GM12878 (cell line): ENCODE measurements around the gene PTEN. TPM values are rescaled to one million over a fixed set of nuclear protein-coding genes. Genes with fewer than 3 reads are reported as not detected.

ENCODE experiments used
- ATAC-seq: fragments of 200-7000 bp; cut with Tn5 transposase; 3 replicates; pipeline ENCODE4 v1.9.1; 2020; ENCODE audit warnings: mild to moderate bottlenecking, moderate library complexity
- BruUV-seq: library from RNA; stranded (reverse); fragments of 400-500 nt; replicated peaks from 2 replicates; lab custom pipeline; 2021; lab: Mats Ljungman, UMichigan
- CTCF ChIA-PET: fragments of 300-600 bp; sonication (Branson Sonifier 250); formaldehyde crosslinking; extraction: SDS; loops from one replicate; lab custom pipeline; 2021; ENCODE audit warnings: inconsistent platforms; lab: Yijun Ruan, JAX
- POLR2A ChIA-PET: fragments of 350-600 bp; formaldehyde crosslinking; extraction: SDS; loops from one replicate; lab custom pipeline; 2021; ENCODE audit warnings: inconsistent platforms; lab: Charles Lee
- RAD21 ChIA-PET: fragments of 300-600 bp; sonication (Branson Sonifier 250); formaldehyde crosslinking; loops from one replicate; lab custom pipeline; 2023; ENCODE audit warnings: antibody characterized with exemption; ENCODE audit not compliant: unreplicated experiment; lab: Charles Lee
- SMC1A ChIA-PET: fragments of 300-600 bp; sonication (Branson Sonifier 250); formaldehyde crosslinking; loops from one replicate; lab custom pipeline; 2023; ENCODE audit not compliant: unreplicated experiment, uncharacterized antibody; lab: Charles Lee
- DNase-seq: peaks from one replicate; pipeline ENCODE4 v3.0.0-alpha.2; 2011; ENCODE audit warnings: low read depth, low spot score
- FAIRE-seq: peaks from 3 replicates; lab custom pipeline; 2011; peaks lifted over from hg19 to GRCh38; lab: Jason Lieb, UNC
- H2AFZ ChIP-seq: 2 replicates; pipeline ENCODE4 v1.6.0; 2011; ENCODE audit warnings: low read depth, low read length, control low read depth; ENCODE audit not compliant: control insufficient read depth
- H3K27ac ChIP-seq: 2 replicates; pipeline ENCODE4 v1.5.1; 2011; ENCODE audit warnings: control low read depth; ENCODE audit not compliant: control insufficient read depth, insufficient read depth
- H3K27me3 ChIP-seq, 2 experiments: replicated peaks in 1 of 2; 2 replicates each; pipeline versions ENCODE4 v1.6.0 to v1.6.1; 2011; ENCODE audit warnings: low read length in 1 of 2; ENCODE audit not compliant: control insufficient read depth in 2 of 2, insufficient read depth in 2 of 2
- H3K36me3 ChIP-seq, 2 experiments: 2 replicates each; pipeline ENCODE4 v1.5.1; 2011; ENCODE audit warnings: low read length in 1 of 2; ENCODE audit not compliant: control insufficient read depth in 2 of 2, insufficient read depth in 2 of 2
- H3K4me1 ChIP-seq: 2 replicates; pipeline ENCODE4 v1.6.1; 2011; ENCODE audit warnings: mild to moderate bottlenecking, low read length, moderate library complexity, mixed read lengths; ENCODE audit not compliant: control insufficient read depth, insufficient read depth
- H3K4me2 ChIP-seq: 2 replicates; pipeline ENCODE4 v1.6.0; 2011; ENCODE audit warnings: control low read depth; ENCODE audit not compliant: control insufficient read depth, insufficient read depth
- H3K4me3 ChIP-seq: fragments of 200-600 bp; sonication (generic); 2 replicates; pipeline ENCODE4 v1.5.1; 2016
- H3K79me2 ChIP-seq: 2 replicates; pipeline ENCODE4 v1.6.0; 2011; ENCODE audit warnings: low read length; ENCODE audit not compliant: control insufficient read depth, insufficient read depth
- H3K9ac ChIP-seq: 2 replicates; pipeline ENCODE4 v1.8.0; 2011; ENCODE audit warnings: low read length, control low read depth, mixed read lengths; ENCODE audit not compliant: control insufficient read depth, insufficient read depth
- H3K9me3 ChIP-seq: replicated peaks from 3 replicates; pipeline ENCODE4 v1.5.1; 2011; ENCODE audit warnings: mild to moderate bottlenecking, low read length; ENCODE audit not compliant: control insufficient read depth, insufficient read depth
- H4K20me1 ChIP-seq: 2 replicates; pipeline ENCODE4 v1.6.0; 2011; ENCODE audit not compliant: control insufficient read depth, insufficient read depth
- CHD1 ChIP-seq: IDR thresholded peaks from 2 replicates; pipeline ENCODE4 v1.6.1; 2012; ENCODE audit warnings: low read depth, low read length, improper control_type of control experiment
- CREM ChIP-seq: IDR thresholded peaks from 2 replicates; pipeline ENCODE4 v1.6.1; 2014; ENCODE audit warnings: antibody characterized with exemption, low read depth
- EED ChIP-seq: sonication (generic); IDR thresholded peaks from 2 replicates; pipeline ENCODE4 v1.6.1; 2016; ENCODE audit warnings: antibody characterized with exemption, low read depth
- JUND ChIP-seq: IDR thresholded peaks from 2 replicates; pipeline ENCODE4 v1.6.1; 2012; ENCODE audit warnings: low read depth, mild to moderate bottlenecking, low read length, improper control_type of control experiment, moderate library complexity
- RAD21 ChIP-seq: IDR thresholded peaks from 2 replicates; pipeline ENCODE4 v1.6.1; 2011; ENCODE audit warnings: mild to moderate bottlenecking, low read depth, low read length, moderate library complexity; ENCODE audit not compliant: insufficient read depth
- SPI1 ChIP-seq: IDR thresholded peaks from 2 replicates; pipeline ENCODE4 v1.6.1; 2011; ENCODE audit warnings: low read depth, mild to moderate bottlenecking, low read length, moderate library complexity, borderline replicate concordance; ENCODE audit not compliant: insufficient read depth
- WGBS: methylation state at CpG from one replicate; pipeline ENCODE4 v1.1.6; 2016; ENCODE audit warnings: low lambda C conversion rate; ENCODE audit not compliant: insufficient replicate concordance, insufficient coverage; ENCODE audit errors: missing lambda C conversion rate; 5-methylcytosine and 5-hydroxymethylcytosine counted together
- in situ Hi-C: fragments of 300-500 bp; cut with MboI; formaldehyde crosslinking; loops from 9 replicates; pipeline ENCODE4 v1.14.3; 2018; ENCODE audit warnings: mixed read lengths
- intact Hi-C: fragments of 100-400 bp; cut with micrococcal nuclease; formaldehyde crosslinking; loops from one replicate; pipeline ENCODE4 v1.14.2; 2022; ENCODE audit not compliant: unreplicated experiment
- polyA plus RNA-seq, 11 experiments: library from polyadenylated mRNA; depleted of rRNA in 4 of 11; unstranded in 6 of 11; stranded (reverse) in 5 of 11; fragments of >200 nt; fragmentation: Nextera tagmentation in 4 of 11; fragmentation: Illumina TruSeq in 1 of 11; extraction: Ambion mirVana in 4 of 11; extraction: Trizol in 1 of 11; gene quantifications; 1 replicate in 1 of 11; 2 replicates in 10 of 11; pipeline versions ENCODE4 v1.2.1 to v1.2.3, GENCODE V29; 2011 to 2016; ENCODE audit warnings: inconsistent platforms in 2 of 11, missing spikeins in 2 of 11, low read depth in 1 of 11
- total RNA-seq, 4 experiments: library from RNA; depleted of rRNA in 3 of 4; stranded (reverse); fragments of >200 nt in 3 of 4; fragmentation: Illumina TruSeq in 1 of 4; extraction: Trizol in 1 of 4; gene quantifications; 2 replicates each; pipeline versions ENCODE4 v1.2.1 to v1.2.3, GENCODE V29; 2013 to 2021
- TF ChIP-seq, protein P1 (sequence below), 3 experiments: IDR thresholded peaks in 2 of 3; conservative IDR thresholded peaks in 1 of 3; 2 replicates each; pipeline ENCODE4 v1.5.1; 2011; ENCODE audit warnings: low read depth in 3 of 3, low read length in 3 of 3, mild to moderate bottlenecking in 3 of 3, control low read depth in 2 of 3, moderate library complexity in 2 of 3, inconsistent platforms in 1 of 3, mixed read lengths in 1 of 3; ENCODE audit not compliant: control insufficient read depth in 2 of 3, insufficient read depth in 1 of 3; ENCODE audit errors: extremely low read depth in 1 of 3

PTEN gene
- total and polyA plus RNA-seq, 10 of the 15 experiments (the other 5 are each of a cell fraction or from before 2014, with no cell fraction given) = 26.1 to 175 (median 58.1) TPM

DNA sequence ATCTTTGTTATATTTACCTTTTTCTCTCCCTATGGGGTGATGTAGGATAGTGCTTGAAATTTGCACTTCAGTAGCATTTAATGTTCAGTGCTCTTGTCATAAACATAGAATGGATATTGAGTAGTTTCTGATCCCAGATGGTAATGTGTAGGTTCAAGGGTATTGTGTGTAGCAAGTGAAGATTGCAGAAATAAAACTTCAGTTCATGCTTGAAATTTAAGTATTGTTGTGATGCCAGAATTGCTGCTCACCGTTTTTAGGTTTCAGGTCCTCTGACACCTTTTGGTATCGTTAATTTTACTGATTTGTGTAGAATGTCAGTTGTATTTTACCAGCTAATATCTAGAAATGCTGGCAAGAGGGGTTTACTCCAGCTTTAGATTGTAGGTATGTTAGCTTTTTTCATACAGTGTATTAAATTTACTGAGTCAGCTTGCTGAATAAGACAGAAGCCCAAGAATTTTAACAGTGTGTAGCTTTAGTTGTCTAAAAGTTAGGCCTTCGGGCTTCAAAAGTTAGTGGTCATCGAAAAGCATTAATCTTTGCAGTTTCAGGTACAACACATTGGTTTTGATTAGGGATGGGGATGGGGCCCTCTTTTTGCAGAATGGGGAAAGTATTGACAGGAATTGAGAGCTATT lies 1.9 kb downstream of the PTEN start:
- 1% methylated on average over 4 of the region's 4 CpGs for WGBS
- Histone ChIP-seq H3K9ac (peak overlapping the region; percentile 90), H3K4me2 (peak overlapping the region; percentile 51), H3K4me1 (peaks cover 6% of the 10 kb centered on the region), H2AFZ (no peak overlapping the region), H3K79me2 (peaks cover 96% of the 10 kb centered on the region), H4K20me1 (no peaks in the 10 kb centered on the region), H3K9me3 (no peaks in the 10 kb centered on the region), H3K27me3 (no peaks in the 10 kb centered on the region), H3K36me3 (0 out of 4 replicates have a peak, but pooled peaks cover 0 to 3% of the 10 kb centered on the region in 2 experiments), H3K4me3 (peak overlapping the region; percentile 94), H3K27ac (peak overlapping the region; percentile 90)
- FAIRE-seq (no peak), DNase-seq (no peak), ATAC-seq (no peak; the same call in 2 of the 3 replicates)
- TF ChIP-seq CREM (no peak), JUND (no peak), EED (no peak), SPI1 (no peak), RAD21 (no peak), CHD1 (no peak)
- TF ChIP-seq, protein P1, sequence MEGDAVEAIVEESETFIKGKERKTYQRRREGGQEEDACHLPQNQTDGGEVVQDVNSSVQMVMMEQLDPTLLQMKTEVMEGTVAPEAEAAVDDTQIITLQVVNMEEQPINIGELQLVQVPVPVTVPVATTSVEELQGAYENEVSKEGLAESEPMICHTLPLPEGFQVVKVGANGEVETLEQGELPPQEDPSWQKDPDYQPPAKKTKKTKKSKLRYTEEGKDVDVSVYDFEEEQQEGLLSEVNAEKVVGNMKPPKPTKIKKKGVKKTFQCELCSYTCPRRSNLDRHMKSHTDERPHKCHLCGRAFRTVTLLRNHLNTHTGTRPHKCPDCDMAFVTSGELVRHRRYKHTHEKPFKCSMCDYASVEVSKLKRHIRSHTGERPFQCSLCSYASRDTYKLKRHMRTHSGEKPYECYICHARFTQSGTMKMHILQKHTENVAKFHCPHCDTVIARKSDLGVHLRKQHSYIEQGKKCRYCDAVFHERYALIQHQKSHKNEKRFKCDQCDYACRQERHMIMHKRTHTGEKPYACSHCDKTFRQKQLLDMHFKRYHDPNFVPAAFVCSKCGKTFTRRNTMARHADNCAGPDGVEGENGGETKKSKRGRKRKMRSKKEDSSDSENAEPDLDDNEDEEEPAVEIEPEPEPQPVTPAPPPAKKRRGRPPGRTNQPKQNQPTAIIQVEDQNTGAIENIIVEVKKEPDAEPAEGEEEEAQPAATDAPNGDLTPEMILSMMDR (IDR thresholded peaks at IDR 0.05 in 2 of 3, conservative IDR thresholded peaks at IDR 0.05 in 1 of 3; ENCODE audit: control insufficient read depth in 2 of 3, extremely low read depth in 1 of 3, insufficient read depth in 1 of 3, low read depth in 3 of 3, low read length in 3 of 3) = no peak
- SMC1A ChIA-PET = interaction anchor here (0.6 to 6.9 kb wide), 23 partner anchors 9 to 524 kb away, joined by 3 to 140 read pairs (median 4); no protein-coding TSS in a partner anchor
- no TSS peak for BruUV-seq
- intact Hi-C loops = no loop called here
- POLR2A ChIA-PET = interaction anchor here (0.5 to 1.4 kb wide), 2 partner anchors 61 to 522 kb away, joined by 3 to 4 read pairs; no protein-coding TSS in a partner anchor
- RAD21 ChIA-PET = interaction anchor here (0.5 to 6.4 kb wide), 19 partner anchors 18 to 527 kb away, joined by 3 to 51 read pairs (median 4); partner anchors contain the start of gene ATAD1
- in situ Hi-C loops = loop anchor here (10.0 kb wide), 1 partner anchor 199 kb away; no protein-coding TSS in a partner anchor
- CTCF ChIA-PET = interaction anchor here (0.6 to 2.9 kb wide), 12 partner anchors 9 to 718 kb away, joined by 3 to 14 read pairs (median 4); partner anchors contain the start of gene RNLS
